H1 (cell line): Measurements from ENCODE around the gene SFT2D1. TPM values are rescaled to one million over a fixed set of nuclear protein-coding genes. Genes with fewer than 3 reads are reported as not detected.

Experiments used
- BACH1 ChIP-seq: IDR thresholded peaks from 2 replicates; pipeline ENCODE4 v1.6.1; 2012; ENCODE audit warnings: low read length, improper control_type of control experiment
- CBX8 ChIP-seq: fragments of 300-800, 300-1000 bp; sonication (generic); IDR thresholded peaks from 2 replicates; pipeline ENCODE4 v1.7.1; 2016; ENCODE audit warnings: low read depth, low read length, borderline replicate concordance
- CHD2 ChIP-seq: IDR thresholded peaks from 2 replicates; pipeline ENCODE4 v1.6.1; 2012; ENCODE audit warnings: low read length, improper control_type of control experiment
- EGR1 ChIP-seq: IDR thresholded peaks from 2 replicates; pipeline ENCODE4 v1.6.1; 2011; ENCODE audit warnings: low read depth, low read length, borderline replicate concordance
- EP300 ChIP-seq, 2 experiments: IDR thresholded peaks; 1 replicate in 1 of 2; 2 replicates in 1 of 2; pipeline ENCODE4 v1.6.1; 2011 to 2012; ENCODE audit warnings: low read depth in 2 of 2, low read length in 2 of 2, mild to moderate bottlenecking in 2 of 2, borderline replicate concordance in 1 of 2, inconsistent platforms in 1 of 2, moderate library complexity in 1 of 2
- EZH2 ChIP-seq: fragments of 200-600 bp; sonication (generic); IDR thresholded peaks from 2 replicates; pipeline ENCODE4 v1.7.1; 2012; ENCODE audit warnings: low read depth, mild to moderate bottlenecking, moderate library complexity, low read length, inconsistent platforms; ENCODE audit not compliant: severe bottlenecking
- GABPA ChIP-seq: IDR thresholded peaks from 2 replicates; pipeline ENCODE4 v1.6.1; 2011; ENCODE audit warnings: mild to moderate bottlenecking, low read length, moderate library complexity, borderline replicate concordance; ENCODE audit not compliant: insufficient read depth
- HDAC6 ChIP-seq: IDR thresholded peaks from one replicate; pipeline ENCODE4 v1.7.1; 2012; ENCODE audit warnings: low read depth, mild to moderate bottlenecking, inconsistent platforms, low read length, moderate library complexity
- KDM1A ChIP-seq: fragments of 200-600, 300-600 bp; sonication (generic); IDR thresholded peaks from 2 replicates; pipeline ENCODE4 v1.7.1; 2016; ENCODE audit warnings: mild to moderate bottlenecking, low read length, borderline replicate concordance
- KDM4A ChIP-seq: IDR thresholded peaks from one replicate; pipeline ENCODE4 v1.7.1; 2012; ENCODE audit warnings: low read depth, mild to moderate bottlenecking, moderate library complexity, low read length, inconsistent platforms; ENCODE audit not compliant: severe bottlenecking
- KDM5A ChIP-seq: fragments of 200-600 bp; IDR thresholded peaks from 2 replicates; pipeline ENCODE4 v1.7.1; 2012; ENCODE audit warnings: mild to moderate bottlenecking, low read length, inconsistent platforms, mixed read lengths
- NRF1 ChIP-seq: IDR thresholded peaks from 2 replicates; pipeline ENCODE4 v1.6.1; 2011; ENCODE audit warnings: mild to moderate bottlenecking, low read depth, low read length, improper control_type of control experiment
- PHF8 ChIP-seq: fragments of 200-600 bp; sonication (generic); conservative IDR thresholded peaks from 2 replicates; pipeline ENCODE4 v1.7.1; 2012; ENCODE audit warnings: low read depth, mild to moderate bottlenecking, inconsistent platforms, low read length, moderate library complexity
- POLR2A ChIP-seq, 2 experiments: IDR thresholded peaks; 1 replicate in 1 of 2; 2 replicates in 1 of 2; pipeline ENCODE4 v1.6.1; 2011; ENCODE audit warnings: low read depth in 2 of 2, low read length in 2 of 2, mild to moderate bottlenecking in 2 of 2; ENCODE audit errors: control extremely low read depth in 1 of 2
- RAD21 ChIP-seq, 2 experiments: IDR thresholded peaks in 1 of 2; conservative IDR thresholded peaks in 1 of 2; 2 replicates each; pipeline ENCODE4 v1.6.1; 2011; ENCODE audit warnings: low read depth in 2 of 2, low read length in 2 of 2, improper control_type of control experiment in 1 of 2, inconsistent platforms in 1 of 2, mild to moderate bottlenecking in 1 of 2, moderate library complexity in 1 of 2
- RXRA ChIP-seq: IDR thresholded peaks from 2 replicates; pipeline ENCODE4 v1.6.1; 2011; ENCODE audit warnings: low read depth, mild to moderate bottlenecking, low read length, moderate library complexity; ENCODE audit not compliant: insufficient read depth
- SIRT6 ChIP-seq: IDR thresholded peaks from one replicate; pipeline ENCODE4 v1.7.1; 2012; ENCODE audit warnings: low read length, inconsistent platforms
- SP1 ChIP-seq: IDR thresholded peaks from 2 replicates; pipeline ENCODE4 v1.6.1; 2011; ENCODE audit warnings: low read depth, low read length
- SP4 ChIP-seq: IDR thresholded peaks from 2 replicates; pipeline ENCODE4 v1.6.1; 2012; ENCODE audit warnings: low read length, inconsistent platforms
- SUZ12 ChIP-seq: fragments of 200-600 bp; sonication (generic); IDR thresholded peaks from 2 replicates; pipeline ENCODE4 v1.6.1; 2012; ENCODE audit warnings: mild to moderate bottlenecking, inconsistent platforms, low read length, moderate library complexity, mixed read lengths
- TBP ChIP-seq: IDR thresholded peaks from 2 replicates; pipeline ENCODE4 v1.6.1; 2011; ENCODE audit warnings: low read depth, low read length, improper control_type of control experiment
- TCF12 ChIP-seq: IDR thresholded peaks from 2 replicates; pipeline ENCODE4 v1.6.1; 2011; ENCODE audit warnings: low read depth, mild to moderate bottlenecking, low read length
- polyA plus RNA-seq, 7 experiments: library from polyadenylated mRNA; depleted of rRNA in 3 of 7; stranded (reverse) in 5 of 7; unstranded in 2 of 7; fragments of >200 nt in 5 of 7; fragments of 200-250 nt in 2 of 7; gene quantifications; 1 replicate in 5 of 7; 2 replicates in 1 of 7; 4 replicates in 1 of 7; pipeline versions ENCODE4 v1.2.1 to v1.2.3, GENCODE V29; 2011 to 2013; ENCODE audit warnings: missing spikeins in 2 of 7, mixed read lengths in 2 of 7
- total RNA-seq: library from RNA; stranded (reverse); fragmentation: NEBNext Ultra II Directional; extraction: Animal tissue kit (Norgen Biotek cat#: 25700); gene quantifications from 2 replicates; pipeline ENCODE4 v1.2.1, GENCODE V29; 2021
- TF ChIP-seq, protein P1 (sequence below): IDR thresholded peaks from 2 replicates; pipeline ENCODE4 v1.6.1; 2012; ENCODE audit warnings: inconsistent platforms
- TF ChIP-seq, protein P2 (sequence below): IDR thresholded peaks from 2 replicates; pipeline ENCODE4 v1.6.1; 2012; ENCODE audit warnings: inconsistent platforms

SFT2D1 gene
- total and polyA plus RNA-seq, 2 of the 8 experiments (the other 6 are each of a cell fraction or from before 2014, with no cell fraction given), result 52.3 to 76.1 TPM

DNA sequence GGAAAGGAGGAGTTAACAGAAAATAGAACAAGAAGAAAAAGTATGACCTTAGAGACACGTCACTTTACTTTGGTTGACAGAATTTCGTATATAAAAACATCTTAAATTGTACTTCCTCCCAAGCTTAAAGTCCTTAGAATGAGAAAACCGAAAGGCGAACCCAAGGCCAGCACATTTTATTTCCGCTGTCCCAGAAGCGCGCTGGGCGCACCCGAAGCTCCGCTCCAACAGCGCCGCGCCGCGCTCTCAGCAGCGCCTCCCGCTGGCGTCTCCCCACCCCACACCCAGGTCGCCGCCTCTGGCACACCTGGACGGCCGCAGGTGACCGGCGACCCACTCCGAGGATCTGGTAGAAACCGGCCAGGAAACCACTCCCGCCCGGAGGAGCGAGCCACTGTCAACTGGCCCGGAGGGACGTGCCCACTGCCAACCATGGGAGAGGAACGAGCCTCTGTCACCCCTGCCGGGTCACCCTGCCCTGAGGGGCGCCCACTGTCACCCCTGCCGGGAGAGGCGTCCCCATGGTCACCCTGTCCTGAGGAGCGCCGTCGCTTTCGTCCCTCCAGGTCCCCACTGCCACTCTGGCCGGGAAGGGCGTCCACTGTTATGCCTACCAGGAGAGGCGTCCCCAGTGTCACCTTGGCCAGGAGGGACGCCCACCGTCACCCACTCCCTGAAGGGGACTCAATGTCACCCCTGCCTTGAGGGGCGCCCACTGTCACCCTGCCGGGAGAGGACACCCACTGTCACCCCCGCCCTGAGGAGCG, 39.6 kb upstream of the SFT2D1 start (continued):
- TF ChIP-seq NRF1, result no peak
- TF ChIP-seq TCF12, result peak; percentile 82
- no peak for TF ChIP-seq POLR2A (IDR thresholded peaks at IDR 0.05; ENCODE audit: control extremely low read depth in 1 of 2, low read depth in 2 of 2, low read length in 2 of 2)
- no peak for TF ChIP-seq SUZ12
- TF ChIP-seq EZH2, result peak; percentile 5
- no peak for TF ChIP-seq BACH1
- TF ChIP-seq SP4, result no peak
- TF ChIP-seq EP300 (IDR thresholded peaks at IDR 0.05; ENCODE audit: borderline replicate concordance in 1 of 2, low read depth in 2 of 2, low read length in 2 of 2), result no peak
- TF ChIP-seq RXRA, result no peak
- no peak for TF ChIP-seq SIRT6
- no peak for TF ChIP-seq KDM1A
- no peak for TF ChIP-seq CBX8
- TF ChIP-seq EGR1, result no peak
- TF ChIP-seq, protein P1, sequence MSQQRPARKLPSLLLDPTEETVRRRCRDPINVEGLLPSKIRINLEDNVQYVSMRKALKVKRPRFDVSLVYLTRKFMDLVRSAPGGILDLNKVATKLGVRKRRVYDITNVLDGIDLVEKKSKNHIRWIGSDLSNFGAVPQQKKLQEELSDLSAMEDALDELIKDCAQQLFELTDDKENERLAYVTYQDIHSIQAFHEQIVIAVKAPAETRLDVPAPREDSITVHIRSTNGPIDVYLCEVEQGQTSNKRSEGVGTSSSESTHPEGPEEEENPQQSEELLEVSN, result peak; percentile 38; the same call in 1 of the 2 replicates
- TF ChIP-seq SP1, result no peak
- no peak for TF ChIP-seq TBP
- peak; percentile 33 for TF ChIP-seq KDM4A
- no peak for TF ChIP-seq HDAC6
- TF ChIP-seq RAD21 (IDR thresholded peaks at IDR 0.05 in 1 of 2, conservative IDR thresholded peaks at IDR 0.05 in 1 of 2; ENCODE audit: low read depth in 2 of 2, low read length in 2 of 2), result peak; percentile 64 to 74
- no peak for TF ChIP-seq PHF8
- TF ChIP-seq KDM5A, result no peak
- no peak for TF ChIP-seq GABPA
- TF ChIP-seq CHD2, result no peak
- TF ChIP-seq, protein P2, sequence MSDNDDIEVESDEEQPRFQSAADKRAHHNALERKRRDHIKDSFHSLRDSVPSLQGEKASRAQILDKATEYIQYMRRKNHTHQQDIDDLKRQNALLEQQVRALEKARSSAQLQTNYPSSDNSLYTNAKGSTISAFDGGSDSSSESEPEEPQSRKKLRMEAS, result peak; percentile 71
